ENCODE measurements around the gene CSNK1D.
A peak's percentile ranks its signal among the peaks of the same experiment; 100 is the strongest.

Gene CSNK1D

GRCh38 chr17:82231562-82232321 is 41.8 kb downstream of the CSNK1D start:
- TF ChIP-seq FOXP2 (optimal IDR thresholded peaks at IDR 0.05; ENCODE audit: borderline replicate concordance, extremely low read depth, extremely low read length, insufficient read depth), result no peak
- TF ChIP-seq SIN3A (IDR thresholded peaks at IDR 0.05; ENCODE audit: borderline replicate concordance, insufficient read depth, low read length), result 0 out of 2 replicates have a peak, but pooled peaks have one; percentile 46
- no peak; the same call in 1 of the 2 replicates for TF ChIP-seq POLR2AphosphoS5 (IDR thresholded peaks at IDR 0.05; ENCODE audit: low read depth, low read length)
- TF ChIP-seq TAF1 (IDR thresholded peaks at IDR 0.05; ENCODE audit: borderline replicate concordance, insufficient read depth, low read length), result peak; percentile 22; the same call in 1 of the 2 replicates
- TF ChIP-seq, protein P1, sequence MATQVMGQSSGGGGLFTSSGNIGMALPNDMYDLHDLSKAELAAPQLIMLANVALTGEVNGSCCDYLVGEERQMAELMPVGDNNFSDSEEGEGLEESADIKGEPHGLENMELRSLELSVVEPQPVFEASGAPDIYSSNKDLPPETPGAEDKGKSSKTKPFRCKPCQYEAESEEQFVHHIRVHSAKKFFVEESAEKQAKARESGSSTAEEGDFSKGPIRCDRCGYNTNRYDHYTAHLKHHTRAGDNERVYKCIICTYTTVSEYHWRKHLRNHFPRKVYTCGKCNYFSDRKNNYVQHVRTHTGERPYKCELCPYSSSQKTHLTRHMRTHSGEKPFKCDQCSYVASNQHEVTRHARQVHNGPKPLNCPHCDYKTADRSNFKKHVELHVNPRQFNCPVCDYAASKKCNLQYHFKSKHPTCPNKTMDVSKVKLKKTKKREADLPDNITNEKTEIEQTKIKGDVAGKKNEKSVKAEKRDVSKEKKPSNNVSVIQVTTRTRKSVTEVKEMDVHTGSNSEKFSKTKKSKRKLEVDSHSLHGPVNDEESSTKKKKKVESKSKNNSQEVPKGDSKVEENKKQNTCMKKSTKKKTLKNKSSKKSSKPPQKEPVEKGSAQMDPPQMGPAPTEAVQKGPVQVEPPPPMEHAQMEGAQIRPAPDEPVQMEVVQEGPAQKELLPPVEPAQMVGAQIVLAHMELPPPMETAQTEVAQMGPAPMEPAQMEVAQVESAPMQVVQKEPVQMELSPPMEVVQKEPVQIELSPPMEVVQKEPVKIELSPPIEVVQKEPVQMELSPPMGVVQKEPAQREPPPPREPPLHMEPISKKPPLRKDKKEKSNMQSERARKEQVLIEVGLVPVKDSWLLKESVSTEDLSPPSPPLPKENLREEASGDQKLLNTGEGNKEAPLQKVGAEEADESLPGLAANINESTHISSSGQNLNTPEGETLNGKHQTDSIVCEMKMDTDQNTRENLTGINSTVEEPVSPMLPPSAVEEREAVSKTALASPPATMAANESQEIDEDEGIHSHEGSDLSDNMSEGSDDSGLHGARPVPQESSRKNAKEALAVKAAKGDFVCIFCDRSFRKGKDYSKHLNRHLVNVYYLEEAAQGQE (IDR thresholded peaks at IDR 0.05; ENCODE audit: insufficient read depth in 1 of 2, low read depth in 2 of 2, low read length in 2 of 2), result 0 out of 4 replicates have a peak, but pooled peaks of 1 of the 2 experiments have one; percentile 27

GRCh38 chr17:82231312-82231561 is 42.3 kb downstream of the CSNK1D start:
- no peak for TF ChIP-seq FOXP2 (optimal IDR thresholded peaks at IDR 0.05; ENCODE audit: borderline replicate concordance, extremely low read depth, extremely low read length, insufficient read depth)
- no peak for TF ChIP-seq SIN3A (IDR thresholded peaks at IDR 0.05; ENCODE audit: borderline replicate concordance, insufficient read depth, low read length)
- TF ChIP-seq, protein P1 (IDR thresholded peaks at IDR 0.05; ENCODE audit: insufficient read depth in 1 of 2, low read depth in 2 of 2, low read length in 2 of 2), result no peak
- TF ChIP-seq POLR2AphosphoS5 (IDR thresholded peaks at IDR 0.05; ENCODE audit: low read depth, low read length), result no peak
- TF ChIP-seq TAF1 (IDR thresholded peaks at IDR 0.05; ENCODE audit: borderline replicate concordance, insufficient read depth, low read length), result no peak

- TF ChIP-seq TAF1 (IDR thresholded peaks at IDR 0.05; ENCODE audit: borderline replicate concordance, insufficient read depth, low read length) (no peak), POLR2AphosphoS5 (IDR thresholded peaks at IDR 0.05; ENCODE audit: low read depth, low read length) (peak; percentile 40; the same call in 1 of the 2 replicates)
Observed at GRCh38 chr17:82230609-82231311, 42.7 kb downstream of the CSNK1D start.

DNA sequence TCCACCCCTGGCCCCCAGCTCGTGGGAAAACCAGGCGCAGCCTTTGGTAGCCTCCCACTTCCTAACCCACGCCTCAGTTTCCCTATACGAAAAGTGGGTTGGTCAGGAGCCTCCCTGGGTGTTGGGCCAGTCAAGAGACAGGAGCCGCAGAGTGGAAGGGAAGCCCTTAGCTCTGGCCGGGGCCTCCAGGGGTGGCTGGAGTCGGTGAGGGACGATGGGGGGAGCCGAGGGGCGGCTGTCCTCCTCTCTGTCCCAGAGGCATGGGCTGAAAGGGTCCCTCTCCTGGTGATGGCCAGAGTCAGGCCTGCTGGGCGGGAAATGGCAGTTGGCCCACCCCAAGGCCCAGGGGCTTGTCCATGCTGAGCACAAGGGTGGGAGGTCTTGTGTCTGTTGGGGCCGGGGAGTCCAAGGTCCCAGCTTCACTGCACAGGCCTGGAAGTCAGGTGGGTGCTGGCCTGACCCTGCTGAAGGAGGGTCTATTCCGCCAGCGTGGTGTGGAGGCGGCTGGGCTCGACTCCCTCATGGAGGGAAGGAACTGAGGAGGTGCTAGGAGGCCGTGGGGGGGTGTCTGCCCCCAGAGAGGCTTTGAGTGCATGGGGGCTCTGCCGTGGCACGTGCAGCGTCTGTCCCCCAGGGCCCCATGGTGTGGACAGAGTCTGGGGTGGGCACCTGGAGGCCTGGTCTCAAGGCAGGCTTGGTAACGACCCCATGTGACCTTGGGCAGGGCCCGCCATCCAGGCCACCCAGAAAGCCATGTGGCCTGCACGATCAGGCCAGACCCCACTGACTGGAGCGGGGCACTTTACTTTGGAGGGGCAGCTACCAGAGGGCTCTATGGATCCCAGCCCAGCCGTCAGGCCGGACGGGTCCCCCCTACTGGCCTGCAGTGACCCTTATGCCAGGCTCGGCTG is 43.5 kb downstream of the CSNK1D start:
- TF ChIP-seq SIN3A (IDR thresholded peaks at IDR 0.05; ENCODE audit: borderline replicate concordance, insufficient read depth, low read length), result no peak
- TF ChIP-seq, protein P1 (IDR thresholded peaks at IDR 0.05; ENCODE audit: insufficient read depth in 1 of 2, low read depth in 2 of 2, low read length in 2 of 2), result 0 out of 4 replicates have a peak, but pooled peaks of 1 of the 2 experiments have one; percentile 16

DNA sequence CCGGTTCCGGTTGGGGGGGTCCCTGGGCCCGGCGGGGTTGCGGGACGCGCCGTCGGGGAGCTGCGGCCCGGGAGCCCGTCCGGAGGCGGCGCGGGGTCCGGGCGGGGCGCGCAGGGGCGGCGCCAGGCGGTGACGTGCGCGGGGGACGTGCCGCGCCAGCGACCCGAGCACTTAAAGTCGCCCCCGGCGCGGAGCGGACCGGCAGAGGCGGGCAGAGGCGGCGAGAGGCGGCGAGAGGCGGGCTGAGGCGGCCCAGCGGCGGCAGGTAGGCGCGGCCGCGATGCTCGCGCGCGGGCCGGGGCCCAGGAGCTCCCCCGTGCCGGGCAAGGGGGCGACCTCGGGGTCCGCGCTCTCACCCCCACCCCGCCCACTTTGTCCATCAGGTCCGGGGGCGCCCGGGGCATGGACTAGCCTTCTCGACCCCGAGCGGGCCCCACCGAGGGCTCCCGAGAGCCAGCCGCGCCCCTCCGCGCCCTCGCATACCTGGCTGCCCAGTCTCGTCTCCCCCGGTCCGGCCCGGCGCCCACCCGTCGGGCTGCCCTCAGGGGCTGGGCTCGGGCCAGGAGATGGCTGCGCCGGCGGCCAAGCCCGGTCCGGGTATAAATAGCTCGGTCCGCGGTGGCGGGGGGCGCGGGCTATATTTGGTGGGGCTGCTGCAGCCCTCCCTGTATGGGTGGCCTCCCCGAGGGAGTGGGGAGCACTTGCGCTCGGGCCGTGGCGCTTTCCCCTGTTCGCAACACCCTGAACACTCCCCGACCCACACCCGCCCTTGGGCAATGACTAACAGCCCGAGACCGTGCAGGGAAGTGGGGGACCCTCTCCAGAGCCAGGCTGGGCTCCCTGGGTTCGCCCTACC is 44.4 kb downstream of the CSNK1D start, which contains the start of gene SLC16A3:
SLC16A3 (plus strand) TSS at position 201 of the 856 bp plus-strand sequence. CDS start 6,967 bp downstream, outside the sequence.
- peak; percentile 86 for TF ChIP-seq POLR2AphosphoS5 (IDR thresholded peaks at IDR 0.05; ENCODE audit: low read depth, low read length)
- TF ChIP-seq FOXP2 (optimal IDR thresholded peaks at IDR 0.05; ENCODE audit: borderline replicate concordance, extremely low read depth, extremely low read length, insufficient read depth), result no peak
- no peak for TF ChIP-seq SIN3A (IDR thresholded peaks at IDR 0.05; ENCODE audit: borderline replicate concordance, insufficient read depth, low read length)
- TF ChIP-seq, protein P1 (IDR thresholded peaks at IDR 0.05; ENCODE audit: insufficient read depth in 1 of 2, low read depth in 2 of 2, low read length in 2 of 2), result no peak
- peak; percentile 93 for TF ChIP-seq TAF1 (IDR thresholded peaks at IDR 0.05; ENCODE audit: borderline replicate concordance, insufficient read depth, low read length)

Measured in PFSK-1 (cell line).